ENCODE data around the gene MYO15B.

Gene MYO15B

GRCh38 chr17:75604034-75604695 is 16.6 kb downstream of the MYO15B start:
- FAIRE-seq = no peak

DNA sequence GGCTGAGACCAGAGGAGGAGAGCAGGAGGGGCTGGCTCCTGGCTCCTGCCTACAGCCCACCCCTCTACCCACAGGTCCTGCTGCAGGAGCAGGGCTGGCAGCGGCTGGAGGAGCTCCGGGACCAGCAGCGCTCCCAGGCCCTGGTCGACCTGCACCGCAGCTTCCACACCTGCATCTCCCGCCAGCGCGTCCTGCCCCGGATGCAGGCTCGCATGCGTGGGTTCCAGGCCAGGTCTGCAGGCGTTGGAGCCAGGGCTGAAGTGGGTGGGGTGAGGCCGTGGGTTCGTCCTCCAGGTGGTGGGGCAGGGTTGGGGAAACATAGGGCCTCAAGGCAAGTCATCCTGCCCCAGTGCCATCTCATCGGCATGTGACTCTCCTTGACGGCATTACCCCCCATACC is 18.2 kb downstream of the MYO15B start:
- no peak for FAIRE-seq

GRCh38 chr17:75607086-75607485 is 19.5 kb downstream of the MYO15B start:
- no peak for FAIRE-seq

- no peak for FAIRE-seq
These were observed 22.7 kb downstream of the MYO15B start for GRCh38 chr17:75610103-75610984.

GRCh38 chr17:75611851-75612429 is 24.3 kb downstream of the MYO15B start:
- no peak for FAIRE-seq

DNA sequence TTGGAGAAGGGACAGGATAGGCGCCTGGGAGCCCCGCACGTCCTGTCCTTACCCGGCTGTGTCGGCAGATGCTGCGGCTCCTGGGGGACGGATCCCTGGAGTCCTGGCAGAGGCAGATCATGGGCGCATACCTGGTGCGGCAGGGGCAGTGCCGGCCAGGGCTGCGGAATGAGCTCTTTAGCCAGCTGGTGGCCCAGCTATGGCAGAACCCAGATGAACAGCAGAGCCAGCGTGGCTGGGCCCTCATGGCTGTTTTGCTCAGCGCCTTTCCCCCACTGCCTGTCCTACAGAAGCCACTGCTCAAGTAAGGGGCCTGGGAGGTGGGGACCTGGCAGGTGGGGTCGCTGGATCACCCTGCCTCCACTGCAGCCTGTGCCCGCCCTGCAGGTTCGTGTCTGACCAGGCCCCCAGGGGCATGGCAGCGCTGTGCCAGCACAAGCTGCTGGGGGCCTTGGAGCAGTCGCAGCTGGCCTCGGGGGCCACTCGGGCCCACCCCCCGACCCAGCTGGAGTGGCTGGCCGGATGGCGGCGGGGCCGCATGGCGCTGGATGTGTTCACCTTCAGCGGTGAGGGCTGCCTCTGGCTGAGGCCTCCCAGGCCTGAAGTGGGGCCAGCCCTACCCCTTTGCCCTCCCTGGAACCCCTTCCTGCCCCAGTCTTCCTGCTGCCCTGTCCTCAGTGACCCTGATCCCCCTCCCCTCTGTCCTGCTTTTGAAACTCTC is 25.5 kb downstream of the MYO15B start:
- FAIRE-seq = no peak

- no peak for FAIRE-seq
These were observed 26.4 kb downstream of the MYO15B start for GRCh38 chr17:75614006-75614405.

DNA sequence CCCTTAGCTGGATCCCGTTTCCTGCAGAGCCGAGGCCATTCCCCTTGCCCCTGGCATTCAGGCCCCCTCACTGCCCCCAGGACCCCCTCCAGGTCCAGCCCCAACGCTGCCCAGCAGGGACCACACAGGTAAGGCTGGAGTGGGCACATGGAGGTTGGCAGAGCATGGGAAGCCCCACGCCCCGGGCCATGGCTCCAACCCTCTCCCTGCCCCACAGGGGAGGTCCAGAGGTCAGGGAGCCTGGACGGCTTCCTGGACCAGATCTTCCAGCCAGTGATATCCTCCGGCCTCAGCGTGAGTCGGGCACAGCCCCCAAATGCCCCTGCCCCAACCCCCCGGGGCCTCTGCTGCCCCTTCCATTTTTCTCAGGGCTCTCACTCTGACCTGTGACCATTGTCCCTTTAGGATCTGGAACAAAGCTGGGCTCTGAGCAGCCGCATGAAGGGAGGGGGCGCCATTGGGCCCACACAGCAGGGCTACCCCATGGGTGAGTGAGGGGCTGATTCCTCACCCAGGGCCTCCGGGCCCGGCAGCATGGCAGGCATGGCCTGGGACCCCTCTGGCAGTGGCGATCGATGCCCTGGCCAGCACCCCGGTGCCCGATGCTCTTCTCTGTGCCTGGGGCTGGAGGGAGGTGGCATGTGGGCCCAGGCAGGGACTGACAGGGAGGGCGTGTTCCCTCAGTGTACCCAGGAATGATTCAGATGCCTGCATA is 27.1 kb downstream of the MYO15B start:
- no peak for FAIRE-seq

- no peak for FAIRE-seq
These were observed 27.7 kb downstream of the MYO15B start for GRCh38 chr17:75615301-75615700.

- no peak for FAIRE-seq
These were observed 29.0 kb downstream of the MYO15B start for GRCh38 chr17:75616521-75617122.

DNA sequence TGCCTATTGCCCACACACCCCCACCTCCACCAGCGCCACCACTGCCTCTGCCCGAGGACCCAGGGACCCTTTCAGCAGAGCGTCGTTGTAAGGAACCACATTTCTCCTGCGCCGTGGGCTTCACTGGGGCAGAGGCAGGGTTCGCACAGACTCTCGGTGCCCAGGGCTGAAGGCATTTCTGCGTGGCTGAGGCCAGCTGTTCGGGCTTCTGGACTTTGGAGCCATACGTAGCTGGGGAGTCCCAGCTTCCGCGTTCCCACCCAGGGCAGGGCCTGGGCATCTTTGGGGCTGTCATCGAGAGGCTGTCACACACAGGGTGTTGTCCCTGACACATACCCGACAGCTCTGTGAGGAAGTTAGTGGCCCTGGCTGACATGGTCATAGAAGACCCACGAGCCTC is 29.6 kb downstream of the MYO15B start:
- FAIRE-seq = no peak

DNA sequence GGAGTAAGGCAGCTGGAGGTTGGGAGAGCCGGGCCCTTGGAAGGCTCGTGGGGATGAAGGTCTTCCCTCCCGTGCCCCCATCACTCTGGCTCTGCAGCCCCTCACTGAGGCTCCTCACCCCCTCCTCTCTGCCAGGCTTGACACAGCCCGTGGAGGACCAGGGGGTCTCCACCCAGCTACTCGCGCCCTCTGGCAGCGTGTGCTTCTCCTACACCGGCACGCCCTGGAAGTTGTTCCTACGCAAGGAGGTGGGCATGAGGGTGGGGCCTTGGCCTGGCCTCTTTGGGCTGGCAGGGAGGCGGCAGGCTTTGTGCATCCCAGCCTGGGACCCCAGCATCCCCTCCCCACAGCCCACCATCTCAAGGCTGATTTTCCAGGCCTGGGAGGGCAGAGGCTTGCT is 30.1 kb downstream of the MYO15B start:
- no peak for FAIRE-seq

DNA sequence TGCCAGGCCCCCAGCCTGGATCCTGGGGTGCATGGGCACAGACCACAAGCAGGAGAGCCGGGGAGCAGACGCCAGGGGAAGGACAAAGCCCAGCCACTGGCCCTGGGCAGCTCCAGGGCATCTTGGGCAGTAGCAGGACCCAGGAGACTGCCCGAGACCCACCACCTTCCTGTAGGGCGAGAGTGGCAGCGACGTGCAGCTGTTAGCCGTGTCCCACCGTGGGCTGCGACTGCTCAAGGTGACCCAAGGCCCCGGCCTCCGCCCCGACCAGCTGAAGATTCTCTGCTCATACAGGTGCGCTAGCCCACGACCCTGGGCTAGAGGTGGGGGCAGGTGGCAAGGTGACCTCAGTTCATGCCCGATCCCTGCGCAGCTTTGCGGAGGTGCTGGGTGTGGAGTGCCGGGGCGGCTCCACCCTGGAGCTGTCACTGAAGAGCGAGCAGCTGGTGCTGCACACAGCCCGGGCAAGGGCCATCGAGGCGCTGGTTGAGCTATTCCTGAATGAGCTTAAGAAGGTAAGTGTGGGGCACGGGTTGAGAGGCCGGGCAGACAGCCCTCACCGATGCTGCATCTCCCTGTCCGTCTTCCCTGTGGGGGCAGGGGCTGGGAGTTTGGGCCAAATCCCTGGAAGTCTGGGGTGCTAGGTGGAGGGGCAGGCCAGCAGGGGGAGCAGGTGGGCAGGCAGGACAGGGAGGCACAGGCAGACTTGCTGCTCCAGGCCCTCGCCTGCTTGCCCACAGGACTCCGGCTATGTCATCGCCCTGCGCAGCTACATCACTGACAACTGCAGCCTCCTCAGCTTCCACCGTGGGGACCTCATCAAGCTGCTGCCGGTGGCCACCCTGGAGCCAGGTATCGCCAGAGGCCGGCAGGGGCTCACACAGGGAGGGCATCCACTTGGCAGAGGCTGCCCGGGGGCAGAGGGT is 32.2 kb downstream of the MYO15B start:
- FAIRE-seq = no peak

DNA sequence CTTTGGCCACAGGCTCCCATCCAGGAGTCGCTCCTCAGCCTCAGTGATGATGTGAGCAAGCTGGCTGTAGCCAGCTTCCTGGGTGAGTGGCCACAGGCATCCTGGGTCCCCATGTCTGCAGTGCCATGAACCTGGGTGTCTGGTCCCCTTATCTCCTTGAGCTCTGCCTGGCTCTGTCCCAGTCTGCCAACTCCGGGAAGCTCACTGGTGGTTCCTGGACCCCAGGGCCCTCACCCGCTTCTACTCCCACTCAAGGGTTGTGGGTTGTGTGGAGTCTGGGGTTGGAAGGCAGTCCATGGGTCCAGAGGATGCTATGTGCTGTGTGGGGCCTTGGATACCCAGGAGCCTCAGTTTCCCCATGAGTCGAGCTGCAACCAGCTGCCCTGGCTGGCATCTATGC is 33.9 kb downstream of the MYO15B start:
- FAIRE-seq = no peak

DNA sequence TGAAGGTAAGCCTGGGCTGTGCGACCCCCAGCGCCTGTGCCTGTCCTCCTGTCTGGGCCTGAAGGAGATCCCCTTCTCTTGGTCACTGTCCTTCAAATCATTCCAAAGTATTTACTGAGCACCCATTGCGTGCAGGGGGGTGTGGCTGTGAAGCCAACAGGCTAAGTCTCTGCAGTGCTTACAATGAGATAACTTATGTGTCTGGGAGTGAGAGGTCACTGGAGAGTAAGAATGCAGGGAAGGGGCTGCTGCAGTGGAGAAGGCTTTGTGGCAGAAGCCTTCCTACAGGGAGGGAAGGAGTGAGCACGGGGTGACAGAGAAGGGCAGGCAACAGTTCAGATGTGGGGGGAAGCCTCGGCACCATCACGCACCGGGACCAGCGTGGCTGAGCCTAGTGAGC is 34.5 kb downstream of the MYO15B start:
- no peak for FAIRE-seq

DNA sequence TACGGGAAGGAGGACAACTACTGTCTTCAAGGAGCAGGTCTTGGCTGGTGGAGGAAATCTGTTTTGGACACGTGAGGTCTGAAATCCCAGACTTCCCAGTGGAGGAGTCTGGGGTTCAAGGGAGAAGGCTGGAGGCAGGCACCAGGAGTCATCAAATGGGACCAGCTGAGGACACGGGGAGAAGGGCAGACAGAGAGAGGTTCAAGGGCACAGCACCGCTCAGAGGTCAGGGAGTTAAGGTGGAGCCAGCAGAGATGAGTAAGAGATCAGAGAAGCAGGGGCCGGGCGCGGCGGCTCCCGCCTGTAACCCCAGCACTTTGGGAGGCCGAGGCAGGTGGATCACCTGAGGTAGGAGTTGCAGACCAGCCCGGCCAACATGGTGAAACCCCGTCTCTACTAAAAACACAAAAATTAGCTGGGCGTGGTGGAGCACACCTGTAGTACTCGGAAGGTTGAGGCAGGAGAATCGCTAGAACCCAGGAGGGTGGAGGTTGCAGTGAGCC is 35.2 kb downstream of the MYO15B start:
- FAIRE-seq = no peak

- FAIRE-seq = no peak
These were observed 35.8 kb downstream of the MYO15B start for GRCh38 chr17:75623386-75623785.

DNA sequence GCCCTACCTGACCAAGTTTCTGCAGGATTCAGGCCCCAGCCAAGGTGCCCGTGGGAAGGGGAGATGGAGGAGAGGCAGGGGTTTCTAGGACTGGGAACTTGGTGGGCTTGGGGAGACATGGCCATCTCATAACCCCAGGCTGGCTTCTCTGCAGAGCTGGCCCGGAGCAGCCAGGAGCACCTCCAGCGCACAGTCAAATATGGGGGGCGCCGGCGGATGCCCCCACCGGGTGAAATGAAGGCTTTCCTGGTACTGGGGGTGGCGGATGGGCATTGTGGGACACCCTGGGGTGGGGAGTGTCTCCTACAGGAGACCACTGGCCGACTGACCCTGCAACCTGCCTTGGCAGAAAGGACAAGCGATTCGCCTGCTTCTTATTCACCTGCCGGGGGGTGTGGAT is 36.4 kb downstream of the MYO15B start:
- FAIRE-seq = no peak

GRCh38 chr17:75624714-75625345 is 37.2 kb downstream of the MYO15B start:
- FAIRE-seq = no peak

GRCh38 chr17:75625813-75626486 is 38.4 kb downstream of the MYO15B start:
- FAIRE-seq = no peak

Data from islet of Langerhans (tissue), 1 donor.